Esophagus squamous epithelium (tissue), 5 donors: ENCODE results near the gene GNB5. TPM values are rescaled to one million over a fixed set of nuclear protein-coding genes. Genes with fewer than 3 reads are reported as not detected.

Source experiments
- DNase-seq: peaks from one replicate; lab custom pipeline; 2025; lab: John Stamatoyannopoulos, UW
- H3K27ac ChIP-seq, 4 donors: fragments of 200-600 bp; sonication (generic); one replicate each; pipeline ENCODE4 v1.5.1; 2016 to 2019; ENCODE audit warnings: mild to moderate bottlenecking in 1 of 4
- H3K27me3 ChIP-seq, 4 donors: fragments of 200-600 bp; sonication (generic); 1 replicate in 3 of 4; 2 replicates in 1 of 4; pipeline versions ENCODE4 v1.5.1 to v1.6.0; 2017 to 2021; ENCODE audit warnings: antibody characterized with exemption in 1 of 4
- H3K36me3 ChIP-seq, 3 donors: fragments of 200-600 bp; sonication (generic); one replicate each; pipeline ENCODE4 v1.5.1; 2016 to 2019
- H3K4me1 ChIP-seq, 3 donors: fragments of 200-600 bp; sonication (generic); one replicate each; pipeline ENCODE4 v1.5.1; 2017 to 2019
- H3K4me3 ChIP-seq, 4 donors: fragments of 200-600 bp; sonication (generic); 1 replicate in 3 of 4; 2 replicates in 1 of 4; pipeline ENCODE4 v1.5.1; 2016 to 2019; ENCODE audit warnings: mild to moderate bottlenecking in 2 of 4, moderate library complexity in 1 of 4
- H3K9me3 ChIP-seq, 3 donors: fragments of 200-600 bp; sonication (generic); one replicate each; pipeline ENCODE4 v1.5.1; 2016 to 2019
- CTCF ChIP-seq, 6 experiments: fragments of 450-650 bp in 4 of 6; fragments of 200-600 bp in 2 of 6; sonication (generic) in 2 of 6; IDR thresholded peaks; one replicate each; pipeline ENCODE4 v1.5.1; 2016 to 2019; ENCODE audit warnings: antibody characterized with exemption in 6 of 6, mild to moderate bottlenecking in 4 of 6, moderate library complexity in 4 of 6
- POLR2A ChIP-seq, 4 donors: fragments of 450-650 bp; IDR thresholded peaks; one replicate each; pipeline ENCODE4 v1.6.1; 2017; ENCODE audit warnings: antibody characterized with exemption in 4 of 4, mild to moderate bottlenecking in 4 of 4, moderate library complexity in 3 of 4
- WGBS, 2 donors: methylation state at CpG; one replicate each; pipeline ENCODE4 v1.1.5; 2018; 5-methylcytosine and 5-hydroxymethylcytosine counted together
- intact Hi-C: fragments of 100-400 bp; cut with DNase I; formaldehyde crosslinking; loops from one replicate; pipeline ENCODE4 v1.15.0; 2022
- total RNA-seq, 4 donors: library from RNA; depleted of rRNA; stranded (reverse); fragments of >200 nt; gene quantifications; one replicate each; pipeline ENCODE4 v1.1.0, GENCODE V29; 2016
- donor health status: DM: yes; HTN: yes; CAD: no.

GNB5 gene
- total RNA-seq, 4 donors from 2014 or later, result 16.4 to 22.3 (median 19.9) TPM

GRCh38 chr15:52078197-52078875 lies 112.9 kb downstream of the GNB5 start:
- peak overlapping the region; percentile 72 to 90 (median 84) for H3K27ac ChIP-seq
- H3K9me3 ChIP-seq, result no peaks in the 10 kb centered on the region
- 72 to 73% methylated on average over 7 to 10 of the region's 10 CpGs for WGBS, 2 donors
- H3K27me3 ChIP-seq, result no peaks in the 10 kb centered on the region
- no peak for DNase-seq
- intact Hi-C loops, result no loop called here
- peaks cover 12 to 59% (median 27%) of the 10 kb centered on the region in 3 donors for H3K4me1 ChIP-seq
- H3K36me3 ChIP-seq, result no peaks in the 10 kb centered on the region
- TF ChIP-seq CTCF (IDR thresholded peaks at IDR 0.05), result no peak
- no peak for TF ChIP-seq POLR2A (IDR thresholded peaks at IDR 0.05)
- no peak overlapping the region for H3K4me3 ChIP-seq

GRCh38 chr15:52076889-52077781 lies 114.1 kb downstream of the GNB5 start:
- TF ChIP-seq CTCF (IDR thresholded peaks at IDR 0.05) (no peak), POLR2A (IDR thresholded peaks at IDR 0.05) (no peak)
- Histone ChIP-seq H3K4me1 (peaks cover 12 to 70% (median 31%) of the 10 kb centered on the region in 3 donors), H3K27ac (peak overlapping the region; percentile 77 to 90 (median 84)), H3K27me3 (no peaks in the 10 kb centered on the region), H3K9me3 (no peaks in the 10 kb centered on the region), H3K4me3 (no peak overlapping the region), H3K36me3 (no peaks in the 10 kb centered on the region)
- intact Hi-C loops, result no loop called here
- 50 to 58% methylated on average over 11 of the region's 11 CpGs for WGBS, 2 donors
- no peak for DNase-seq

GRCh38 chr15:52071570-52071969 lies 119.6 kb downstream of the GNB5 start:
- H3K4me3 ChIP-seq, result no peak overlapping the region
- H3K9me3 ChIP-seq, result no peaks in the 10 kb centered on the region
- 14 to 41% methylated on average over 7 of the region's 10 CpGs for WGBS, 2 donors
- no peak for DNase-seq
- no peaks in the 10 kb centered on the region for H3K27me3 ChIP-seq
- TF ChIP-seq POLR2A (IDR thresholded peaks at IDR 0.05), result no peak
- TF ChIP-seq CTCF (IDR thresholded peaks at IDR 0.05), result no peak
- intact Hi-C loops, result no loop called here
- H3K4me1 ChIP-seq, result peaks cover 13 to 94% (median 33%) of the 10 kb centered on the region in 3 donors
- no peaks in the 10 kb centered on the region for H3K36me3 ChIP-seq
- peak overlapping the region; percentile 79 to 85 (median 82) for H3K27ac ChIP-seq

GRCh38 chr15:52069559-52069958 lies 121.6 kb downstream of the GNB5 start:
- TF ChIP-seq CTCF (IDR thresholded peaks at IDR 0.05) (no peak), POLR2A (IDR thresholded peaks at IDR 0.05) (no peak)
- 46 to 49% methylated on average over 4 to 5 of the region's 5 CpGs for WGBS, 2 donors

More at GRCh38 chr15:52069559-52069958, 121.6 kb downstream of the GNB5 start:
- Histone ChIP-seq H3K9me3 (no peaks in the 10 kb centered on the region), H3K27me3 (no peaks in the 10 kb centered on the region), H3K36me3 (peaks cover 0 to 16% (median 0%) of the 10 kb centered on the region in 3 donors), H3K4me3 (no peak overlapping the region), H3K27ac (peak overlapping the region; percentile 41 to 85 (median 74)), H3K4me1 (peaks cover 10 to 74% (median 28%) of the 10 kb centered on the region in 3 donors)
- intact Hi-C loops, result no loop called here
- DNase-seq, result no peak
